ENCODE data around the gene LMBRD1. TPM values are rescaled to one million over a fixed set of nuclear protein-coding genes. Genes with fewer than 3 reads are reported as not detected.
A peak's percentile ranks its signal among the peaks of the same experiment; 100 is the strongest.
"Not testable (repeated sequence)": the region's sequence is repeated elsewhere in the genome, so short reads cannot be mapped to it uniquely, and the experiment has no call there.

LMBRD1 gene
- total RNA-seq, 1 experiment from 2014 or later = 11.3 TPM

- Histone ChIP-seq H3K36me3 (replicated peaks; ENCODE audit: control insufficient read depth, insufficient read depth, low read length) (no peaks in the 10 kb centered on the region; the same call in 1 of the 2 replicates), H3K27me3 (ENCODE audit: control insufficient read depth, insufficient read depth, low read length) (no peaks in the 10 kb centered on the region), H3K4me3 (ENCODE audit: insufficient read depth, low read depth, low read length) (no peak overlapping the region)
- no peak for DNase-seq
Observed at GRCh38 chr6:69668916-69669315, 127.9 kb downstream of the LMBRD1 start.

GRCh38 chr6:69666779-69667178 lies 130.0 kb downstream of the LMBRD1 start:
- H3K27me3 ChIP-seq (ENCODE audit: control insufficient read depth, insufficient read depth, low read length); DNase-seq; H3K36me3 ChIP-seq (replicated peaks; ENCODE audit: control insufficient read depth, insufficient read depth, low read length); H3K4me3 ChIP-seq (ENCODE audit: insufficient read depth, low read depth, low read length): not testable (repeated sequence)

- no peak for DNase-seq
- H3K36me3 ChIP-seq (replicated peaks; ENCODE audit: control insufficient read depth, insufficient read depth, low read length) = no peaks in the 10 kb centered on the region
- H3K27me3 ChIP-seq (ENCODE audit: control insufficient read depth, insufficient read depth, low read length) = no peaks in the 10 kb centered on the region
- H3K4me3 ChIP-seq (ENCODE audit: insufficient read depth, low read depth, low read length) = no peak overlapping the region
Observed at GRCh38 chr6:69665437-69665836, 131.4 kb downstream of the LMBRD1 start.

- no peak overlapping the region for H3K4me3 ChIP-seq (ENCODE audit: insufficient read depth, low read depth, low read length)
- H3K36me3 ChIP-seq (replicated peaks; ENCODE audit: control insufficient read depth, insufficient read depth, low read length) = no peaks in the 10 kb centered on the region
- DNase-seq = no peak
- H3K27me3 ChIP-seq (ENCODE audit: control insufficient read depth, insufficient read depth, low read length) = no peaks in the 10 kb centered on the region
Observed at GRCh38 chr6:69664551-69664950, 132.3 kb downstream of the LMBRD1 start.

GRCh38 chr6:69663215-69663614 lies 133.6 kb downstream of the LMBRD1 start:
- Histone ChIP-seq H3K36me3 (replicated peaks; ENCODE audit: control insufficient read depth, insufficient read depth, low read length) (no peaks in the 10 kb centered on the region), H3K4me3 (ENCODE audit: insufficient read depth, low read depth, low read length) (no peak overlapping the region), H3K27me3 (ENCODE audit: control insufficient read depth, insufficient read depth, low read length) (no peaks in the 10 kb centered on the region)
- DNase-seq = no peak

GRCh38 chr6:69650703-69651102 lies 146.1 kb downstream of the LMBRD1 start:
- Histone ChIP-seq H3K4me3 (ENCODE audit: insufficient read depth, low read depth, low read length) (no peak overlapping the region), H3K36me3 (replicated peaks; ENCODE audit: control insufficient read depth, insufficient read depth, low read length) (no peaks in the 10 kb centered on the region), H3K27me3 (ENCODE audit: control insufficient read depth, insufficient read depth, low read length) (no peaks in the 10 kb centered on the region)
- DNase-seq = no peak

GRCh38 chr6:69647726-69648125 lies 149.1 kb downstream of the LMBRD1 start:
- DNase-seq = no peak
- H3K36me3 ChIP-seq (replicated peaks; ENCODE audit: control insufficient read depth, insufficient read depth, low read length) = no peaks in the 10 kb centered on the region
- no peak overlapping the region for H3K4me3 ChIP-seq (ENCODE audit: insufficient read depth, low read depth, low read length)

GRCh38 chr6:69643688-69644087 lies 153.1 kb downstream of the LMBRD1 start:
- DNase-seq = no peak
- Histone ChIP-seq H3K36me3 (replicated peaks; ENCODE audit: control insufficient read depth, insufficient read depth, low read length) (no peaks in the 10 kb centered on the region), H3K27me3 (ENCODE audit: control insufficient read depth, insufficient read depth, low read length) (no peaks in the 10 kb centered on the region), H3K4me3 (ENCODE audit: insufficient read depth, low read depth, low read length) (no peak overlapping the region)

More at GRCh38 chr6:69647726-69648125, 149.1 kb downstream of the LMBRD1 start:
- no peaks in the 10 kb centered on the region for H3K27me3 ChIP-seq (ENCODE audit: control insufficient read depth, insufficient read depth, low read length)

- Histone ChIP-seq H3K4me3 (ENCODE audit: insufficient read depth, low read depth, low read length) (no peak overlapping the region), H3K27me3 (ENCODE audit: control insufficient read depth, insufficient read depth, low read length) (no peaks in the 10 kb centered on the region), H3K36me3 (replicated peaks; ENCODE audit: control insufficient read depth, insufficient read depth, low read length) (no peaks in the 10 kb centered on the region)
- no peak for DNase-seq
Observed at GRCh38 chr6:69632932-69633331, 163.9 kb downstream of the LMBRD1 start.

GRCh38 chr6:69631552-69632346 lies 165.1 kb downstream of the LMBRD1 start:
- Histone ChIP-seq H3K4me3 (ENCODE audit: insufficient read depth, low read depth, low read length) (no peak overlapping the region), H3K27me3 (ENCODE audit: control insufficient read depth, insufficient read depth, low read length) (no peaks in the 10 kb centered on the region), H3K36me3 (replicated peaks; ENCODE audit: control insufficient read depth, insufficient read depth, low read length) (no peaks in the 10 kb centered on the region)
- DNase-seq = peak; percentile 17

- Histone ChIP-seq H3K36me3 (replicated peaks; ENCODE audit: control insufficient read depth, insufficient read depth, low read length) (no peaks in the 10 kb centered on the region), H3K4me3 (ENCODE audit: insufficient read depth, low read depth, low read length) (no peak overlapping the region), H3K27me3 (ENCODE audit: control insufficient read depth, insufficient read depth, low read length) (no peaks in the 10 kb centered on the region)
- no peak for DNase-seq
Observed at GRCh38 chr6:69630767-69631166, 166.0 kb downstream of the LMBRD1 start.

GRCh38 chr6:69627625-69628024 lies 169.2 kb downstream of the LMBRD1 start:
- Histone ChIP-seq H3K36me3 (replicated peaks; ENCODE audit: control insufficient read depth, insufficient read depth, low read length) (no peaks in the 10 kb centered on the region), H3K4me3 (ENCODE audit: insufficient read depth, low read depth, low read length) (no peak overlapping the region), H3K27me3 (ENCODE audit: control insufficient read depth, insufficient read depth, low read length) (no peaks in the 10 kb centered on the region)
- no peak for DNase-seq

GRCh38 chr6:69624944-69625343 lies 171.9 kb downstream of the LMBRD1 start:
- Histone ChIP-seq H3K4me3 (ENCODE audit: insufficient read depth, low read depth, low read length) (no peak overlapping the region), H3K27me3 (ENCODE audit: control insufficient read depth, insufficient read depth, low read length) (no peaks in the 10 kb centered on the region), H3K36me3 (replicated peaks; ENCODE audit: control insufficient read depth, insufficient read depth, low read length) (no peaks in the 10 kb centered on the region)
- DNase-seq = no peak
